HG02678 (cell line): ENCODE measurements around the gene RSRC1.
A peak's percentile ranks its signal among the peaks of the same experiment; 100 is the strongest.
"Not testable (repeated sequence)": the region's sequence is repeated elsewhere in the genome, so short reads cannot be mapped to it uniquely, and the experiment has no call there.

Source experiments
- ATAC-seq: cut with Tn5 transposase; IDR thresholded peaks from one replicate; pipeline ENCODE4 v1.9.1; 2021; ENCODE audit warnings: mild to moderate bottlenecking, moderate library complexity; ENCODE audit not compliant: unreplicated experiment

Gene RSRC1

GRCh38 chr3:158452334-158452733 is 342.4 kb downstream of the RSRC1 start:
- ATAC-seq = no peak

- ATAC-seq = no peak
Observed at GRCh38 chr3:158453004-158453403, 343.1 kb downstream of the RSRC1 start.

- ATAC-seq = peak; percentile 55
Observed at GRCh38 chr3:158453865-158454264, 344.0 kb downstream of the RSRC1 start.

- no peak for ATAC-seq
Observed at GRCh38 chr3:158455406-158455805, 345.5 kb downstream of the RSRC1 start.

GRCh38 chr3:158456114-158456513 is 346.2 kb downstream of the RSRC1 start:
- no peak for ATAC-seq

- no peak for ATAC-seq
Observed at GRCh38 chr3:158458464-158458863, 348.6 kb downstream of the RSRC1 start.

GRCh38 chr3:158460926-158461325 is 351.0 kb downstream of the RSRC1 start:
- ATAC-seq = no peak

- ATAC-seq = no peak
Observed at GRCh38 chr3:158463556-158463955, 353.7 kb downstream of the RSRC1 start.

GRCh38 chr3:158465074-158465473 is 355.2 kb downstream of the RSRC1 start:
- peak; percentile 90 for ATAC-seq

- ATAC-seq = no peak
Observed at GRCh38 chr3:158470944-158471638, 361.2 kb downstream of the RSRC1 start.

- ATAC-seq = no peak
Observed at GRCh38 chr3:158471639-158472294, 361.9 kb downstream of the RSRC1 start.

GRCh38 chr3:158479051-158479450 is 369.2 kb downstream of the RSRC1 start:
- ATAC-seq = no peak

GRCh38 chr3:158483701-158484235 is 373.9 kb downstream of the RSRC1 start:
- ATAC-seq = no peak

GRCh38 chr3:158486200-158486599 is 376.3 kb downstream of the RSRC1 start:
- no peak for ATAC-seq

GRCh38 chr3:158488670-158489069 is 378.8 kb downstream of the RSRC1 start:
- ATAC-seq = no peak

- ATAC-seq = no peak
Observed at GRCh38 chr3:158489181-158489580, 379.3 kb downstream of the RSRC1 start.

- no peak for ATAC-seq
Observed at GRCh38 chr3:158491968-158492367, 382.1 kb downstream of the RSRC1 start.

GRCh38 chr3:158492685-158493084 is 382.8 kb downstream of the RSRC1 start:
- ATAC-seq = no peak

- ATAC-seq = no peak
Observed at GRCh38 chr3:158493931-158494330, 384.0 kb downstream of the RSRC1 start.

- no peak for ATAC-seq
Observed at GRCh38 chr3:158494673-158495072, 384.8 kb downstream of the RSRC1 start.

GRCh38 chr3:158495398-158495902 is 385.6 kb downstream of the RSRC1 start:
- not testable (repeated sequence) for ATAC-seq

- ATAC-seq = no peak
Observed at GRCh38 chr3:158505117-158505516, 395.2 kb downstream of the RSRC1 start.
